GM19043 (cell line): ENCODE results near the gene NET1.

Experiments
- ATAC-seq: cut with Tn5 transposase; IDR thresholded peaks from one replicate; pipeline ENCODE4 v1.9.1; 2021; ENCODE audit warnings: low read depth; ENCODE audit not compliant: unreplicated experiment

The NET1 gene

DNA sequence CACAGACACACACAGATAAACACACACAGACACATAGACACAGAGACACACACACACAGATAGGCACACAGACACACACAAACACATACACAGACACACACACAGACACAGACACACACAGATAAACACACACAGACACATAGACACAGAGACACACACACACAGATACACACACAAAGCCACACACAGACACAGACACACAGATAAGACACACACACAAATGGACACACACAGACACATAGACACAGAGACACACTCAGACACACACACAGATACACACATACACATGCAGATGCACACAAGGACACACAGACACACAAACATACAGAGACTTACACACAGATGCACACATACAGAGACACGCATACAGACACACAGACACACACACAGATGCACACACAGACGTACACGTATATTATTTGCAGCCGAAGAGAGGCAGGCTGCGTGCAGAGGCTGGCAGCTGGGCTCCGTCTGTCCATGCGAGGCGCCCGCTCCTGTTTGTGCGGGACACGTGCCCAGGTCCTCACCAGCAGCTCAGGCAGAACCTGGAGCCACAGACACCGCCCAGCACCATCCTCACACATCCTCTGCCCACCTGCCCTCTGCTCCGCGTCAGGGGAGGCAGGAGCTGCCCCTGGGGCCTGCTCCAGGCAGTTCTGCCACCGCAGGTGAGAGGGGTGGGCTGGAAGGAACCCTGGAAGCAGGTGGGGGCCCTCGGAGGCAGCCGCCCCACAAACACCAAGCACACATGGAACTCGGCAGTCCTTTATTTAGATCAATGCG, 85.8 kb downstream of the NET1 start:
- no peak for ATAC-seq

DNA sequence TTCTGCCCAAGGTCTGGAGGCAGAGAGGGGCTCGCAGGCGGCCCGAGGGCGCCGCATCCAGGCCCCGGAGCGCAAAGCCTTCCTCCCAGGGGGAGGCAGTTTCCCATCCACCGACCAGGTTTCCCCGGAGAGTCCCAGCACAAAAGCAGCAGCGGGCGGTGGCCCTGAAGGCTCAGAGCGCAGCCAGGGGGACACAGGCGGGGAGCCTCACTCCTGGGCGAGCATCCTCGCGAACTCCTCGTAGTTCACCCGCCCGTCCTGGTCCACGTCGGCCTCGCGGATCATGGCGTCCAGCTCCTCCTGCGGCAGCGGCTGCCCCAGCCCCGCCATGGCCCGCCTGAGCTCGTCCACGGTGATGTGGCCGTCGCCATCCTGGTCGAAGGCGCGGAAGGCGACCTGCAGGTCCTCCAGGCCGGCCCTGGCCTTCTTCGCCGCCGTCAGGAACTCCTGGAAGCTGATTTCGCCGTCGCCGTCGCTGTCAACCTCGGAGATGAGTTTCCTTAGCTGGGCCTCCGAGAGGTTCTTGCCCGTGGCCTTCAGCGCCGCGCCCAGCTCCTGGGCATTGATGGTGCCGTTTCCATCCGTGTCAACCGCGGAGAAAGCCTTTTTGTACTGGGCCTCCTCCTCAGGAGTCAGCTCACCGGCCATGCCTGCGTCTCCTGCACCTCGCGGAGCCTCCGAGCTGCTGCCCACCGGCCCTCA, 86.6 kb downstream of the NET1 start:
- ATAC-seq, result no peak

DNA sequence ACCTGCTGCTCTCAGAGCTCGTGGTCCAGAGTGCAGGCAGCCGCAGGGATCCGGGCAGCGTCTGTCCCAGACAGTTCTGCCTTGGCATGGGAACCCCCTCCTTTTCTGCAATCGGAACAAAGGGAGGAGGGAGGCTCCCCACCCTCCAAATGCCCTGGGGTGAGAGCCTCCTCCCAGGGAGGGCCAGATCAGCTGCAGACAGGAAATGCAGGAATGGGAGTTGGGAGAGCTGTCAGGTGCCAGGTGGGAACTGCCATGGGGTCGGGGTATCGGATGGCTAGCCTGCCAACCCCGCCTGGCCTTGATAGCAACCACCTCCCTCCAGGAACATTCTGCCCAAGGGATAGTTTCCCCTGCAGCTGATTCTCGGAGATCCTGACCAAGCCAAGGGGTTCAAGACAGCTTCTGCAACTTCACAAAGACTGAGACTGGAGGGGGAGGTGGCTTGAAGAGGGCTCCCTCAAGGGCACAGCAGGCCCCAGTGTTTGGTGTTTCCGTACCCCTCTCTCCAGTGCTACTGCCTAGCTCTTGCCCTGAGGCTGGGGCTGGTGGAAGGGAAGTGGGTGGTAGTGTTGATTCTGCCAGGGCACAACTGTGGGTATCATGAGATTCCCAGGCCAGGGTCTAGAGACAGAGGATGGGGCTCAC, 87.3 kb downstream of the NET1 start, which contains the start of gene CALML5:
Gene CALML5, minus strand, starts transcription at position 78 of the 648 bp plus-strand sequence. CDS start 132 bp downstream, outside the sequence.
- ATAC-seq, result no peak

DNA sequence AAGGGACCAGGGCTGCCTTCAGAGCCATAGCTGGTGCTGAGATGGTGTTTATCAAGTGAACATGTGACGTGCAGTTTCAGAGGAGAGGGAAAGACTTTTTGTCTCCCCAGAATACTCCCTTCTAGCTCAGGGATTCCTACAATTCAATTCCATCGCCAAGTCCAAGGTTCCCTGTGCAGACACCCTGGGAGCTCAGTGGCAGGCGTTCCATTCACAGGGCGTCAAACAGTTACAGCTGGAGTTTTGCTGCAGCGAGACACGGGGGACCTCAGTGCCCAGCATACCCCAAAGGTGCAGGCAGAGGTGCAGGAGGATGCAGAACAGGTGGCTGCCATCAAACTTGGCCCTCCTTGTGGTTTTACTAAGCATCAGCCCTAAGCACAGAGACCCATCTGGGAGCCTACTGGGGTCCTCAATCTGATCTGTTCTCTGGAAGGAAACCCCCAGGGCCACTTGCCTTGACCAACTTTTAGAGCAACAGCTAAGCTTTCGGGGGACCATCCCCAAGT, 87.9 kb downstream of the NET1 start:
- no peak for ATAC-seq

DNA sequence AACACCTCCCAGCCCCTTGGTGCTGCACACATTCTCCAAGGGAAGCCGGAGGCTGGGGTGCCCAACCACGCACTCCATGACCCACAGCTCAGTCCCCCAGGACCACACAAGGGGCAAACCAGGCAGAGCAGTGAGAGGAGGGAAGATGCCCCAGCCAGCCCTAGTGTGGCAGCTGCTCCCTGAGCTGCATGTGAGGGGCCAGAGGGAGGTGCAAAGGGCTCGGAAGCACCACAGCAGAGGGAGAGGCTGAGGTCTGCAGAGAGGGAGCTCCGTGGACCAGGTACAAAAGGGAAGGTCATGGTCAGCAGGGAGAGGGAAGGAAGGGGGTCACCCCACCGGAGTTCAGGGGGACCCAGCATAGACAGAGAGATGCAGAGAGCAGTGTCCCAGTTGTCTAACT, 88.6 kb downstream of the NET1 start:
- ATAC-seq, result no peak

DNA sequence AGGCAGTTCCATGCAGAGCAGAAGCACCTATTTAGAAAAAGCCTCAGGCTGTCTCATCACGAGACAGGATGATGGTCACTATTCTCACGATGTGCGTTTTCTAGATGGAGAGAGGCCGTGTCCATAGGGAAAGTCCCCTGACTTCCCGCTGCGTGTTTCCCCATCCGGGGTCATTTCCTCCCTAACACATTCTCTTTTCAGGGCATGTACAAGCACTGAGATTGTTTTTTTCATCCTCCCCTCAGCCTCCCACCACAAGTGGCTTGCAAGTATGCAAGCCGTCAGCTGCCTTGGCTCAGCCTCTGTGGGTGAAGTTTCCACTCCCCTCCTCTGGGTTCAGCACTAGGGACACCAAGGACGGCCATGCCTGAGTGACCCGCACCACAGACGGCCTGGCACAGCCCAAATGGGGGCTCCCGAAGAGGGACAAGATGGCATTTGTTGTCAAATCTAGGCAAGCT, 89.7 kb downstream of the NET1 start:
- no peak for ATAC-seq

DNA sequence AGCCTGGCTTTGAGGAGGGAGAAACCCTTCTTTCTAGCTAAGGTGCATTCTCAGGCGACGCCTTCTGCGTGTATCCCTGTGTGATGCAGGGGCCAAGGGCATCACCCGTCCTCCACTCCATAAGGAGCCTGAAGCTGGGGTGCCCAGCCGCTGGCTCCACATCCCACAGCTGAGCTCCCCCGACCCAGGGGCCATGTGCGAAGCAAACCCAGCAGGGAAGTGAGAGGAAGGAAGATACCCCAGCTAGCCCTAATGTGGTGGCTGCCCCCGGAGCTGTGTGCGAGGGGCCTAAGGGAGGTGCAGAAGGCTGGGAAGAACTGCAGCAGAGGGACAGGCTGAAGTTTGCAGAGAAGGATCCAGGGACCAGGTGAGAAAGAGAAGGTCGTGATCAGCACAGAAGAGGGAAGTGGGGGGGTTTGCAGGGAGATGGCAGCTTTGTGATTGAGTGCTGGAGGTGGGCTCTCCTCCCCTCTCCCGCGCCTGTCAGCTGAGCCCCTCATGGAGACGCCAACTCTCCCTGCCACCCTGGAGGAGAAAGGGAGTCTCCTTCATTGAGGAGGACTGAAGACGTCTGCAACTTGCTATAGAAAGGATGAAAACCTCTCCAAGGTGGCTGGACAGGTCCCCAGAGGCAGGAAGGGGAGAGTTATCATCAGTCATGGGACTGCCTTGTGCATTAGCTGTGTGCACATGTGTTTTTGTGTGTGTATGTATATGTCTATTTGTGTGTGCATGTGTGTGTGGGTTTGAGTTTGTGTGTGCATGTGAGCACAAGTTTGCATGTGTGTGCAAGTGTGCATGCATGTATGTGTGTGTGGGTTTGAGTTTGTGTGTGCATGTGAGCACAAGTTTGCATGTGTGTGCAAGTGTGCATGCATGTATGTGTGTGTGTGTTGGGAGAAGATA, 90.5 kb downstream of the NET1 start:
- ATAC-seq, result no peak

DNA sequence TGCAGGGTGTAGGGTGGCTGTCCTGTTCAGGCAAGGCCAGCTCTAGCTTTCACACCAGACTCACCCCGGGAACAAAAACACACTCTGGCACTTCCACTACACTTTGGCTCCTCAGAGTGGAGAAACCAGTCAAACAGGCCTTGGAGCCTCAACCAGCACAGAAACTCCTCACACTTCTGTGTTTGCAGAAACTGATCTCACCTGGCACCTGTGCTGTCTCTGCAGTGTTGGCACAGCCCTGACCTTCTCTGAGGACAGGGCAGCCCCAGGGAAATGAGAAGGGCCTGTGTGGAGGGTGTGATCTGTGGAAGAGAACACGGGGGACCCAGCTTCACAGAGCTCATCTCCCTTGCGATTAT, 91.1 kb downstream of the NET1 start:
- no peak for ATAC-seq

DNA sequence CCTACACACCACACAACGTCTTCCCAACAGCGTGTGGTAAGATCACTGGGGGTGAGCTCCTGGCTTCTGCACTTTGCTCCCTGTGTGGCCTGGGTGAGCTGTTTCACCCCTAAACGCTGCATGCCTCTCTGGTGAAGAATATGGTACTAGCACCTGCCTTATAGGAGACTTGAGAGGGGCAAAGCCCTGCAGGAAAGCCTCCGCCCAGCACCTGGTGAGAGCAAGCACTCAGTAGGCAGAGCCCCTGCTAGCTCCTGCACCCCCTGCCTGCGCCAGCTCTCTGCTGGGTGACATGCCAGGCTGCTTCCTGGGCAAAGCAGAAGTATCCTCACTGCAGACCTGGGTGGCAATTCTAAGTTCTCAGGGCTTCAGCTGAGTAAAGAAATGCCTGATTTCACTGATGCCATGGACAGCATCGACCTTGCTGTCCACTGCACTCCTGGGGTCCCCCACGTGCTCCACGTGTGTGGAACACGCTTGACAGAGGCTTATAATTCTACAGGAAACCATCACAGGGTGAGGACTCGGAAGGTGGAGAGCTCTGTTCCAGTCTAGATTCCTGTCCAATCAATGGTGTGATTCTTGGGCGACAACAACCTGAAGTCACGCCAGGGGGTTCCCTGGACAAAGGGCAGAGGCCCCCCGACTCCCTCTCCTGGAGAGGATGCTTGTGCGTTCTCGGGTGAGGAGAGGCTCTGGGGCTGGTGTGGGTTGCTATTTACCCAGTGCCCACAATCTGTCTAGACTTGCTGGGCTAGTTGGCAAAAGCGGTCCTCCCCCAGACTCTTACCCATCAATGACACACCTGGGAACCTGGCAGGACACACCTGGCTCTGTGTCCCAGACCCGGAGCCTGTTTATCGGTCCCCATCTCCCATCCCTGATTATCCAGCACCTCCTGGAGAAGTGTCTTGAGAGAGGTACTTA, 92.1 kb downstream of the NET1 start:
- ATAC-seq, result no peak

DNA sequence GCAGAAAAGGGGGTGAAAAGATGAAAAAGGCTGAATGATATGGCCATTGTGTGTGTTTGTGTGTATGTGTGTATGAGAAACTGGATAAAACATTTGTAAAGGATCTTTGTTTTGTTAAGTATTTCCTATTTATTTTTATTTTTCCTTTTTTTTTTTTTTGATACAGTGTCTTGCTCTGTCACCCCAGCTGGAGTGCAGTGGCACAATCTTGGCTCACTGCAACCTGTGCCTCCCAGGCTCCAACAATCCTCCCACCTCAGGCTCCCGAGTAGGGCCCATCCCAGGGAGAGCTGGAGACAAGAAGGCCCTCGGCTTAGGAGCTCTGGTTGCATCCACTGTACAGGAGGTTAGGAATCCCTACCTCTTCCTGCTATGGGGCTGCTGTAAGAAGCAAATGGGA, 93.9 kb downstream of the NET1 start:
- ATAC-seq, result no peak

DNA sequence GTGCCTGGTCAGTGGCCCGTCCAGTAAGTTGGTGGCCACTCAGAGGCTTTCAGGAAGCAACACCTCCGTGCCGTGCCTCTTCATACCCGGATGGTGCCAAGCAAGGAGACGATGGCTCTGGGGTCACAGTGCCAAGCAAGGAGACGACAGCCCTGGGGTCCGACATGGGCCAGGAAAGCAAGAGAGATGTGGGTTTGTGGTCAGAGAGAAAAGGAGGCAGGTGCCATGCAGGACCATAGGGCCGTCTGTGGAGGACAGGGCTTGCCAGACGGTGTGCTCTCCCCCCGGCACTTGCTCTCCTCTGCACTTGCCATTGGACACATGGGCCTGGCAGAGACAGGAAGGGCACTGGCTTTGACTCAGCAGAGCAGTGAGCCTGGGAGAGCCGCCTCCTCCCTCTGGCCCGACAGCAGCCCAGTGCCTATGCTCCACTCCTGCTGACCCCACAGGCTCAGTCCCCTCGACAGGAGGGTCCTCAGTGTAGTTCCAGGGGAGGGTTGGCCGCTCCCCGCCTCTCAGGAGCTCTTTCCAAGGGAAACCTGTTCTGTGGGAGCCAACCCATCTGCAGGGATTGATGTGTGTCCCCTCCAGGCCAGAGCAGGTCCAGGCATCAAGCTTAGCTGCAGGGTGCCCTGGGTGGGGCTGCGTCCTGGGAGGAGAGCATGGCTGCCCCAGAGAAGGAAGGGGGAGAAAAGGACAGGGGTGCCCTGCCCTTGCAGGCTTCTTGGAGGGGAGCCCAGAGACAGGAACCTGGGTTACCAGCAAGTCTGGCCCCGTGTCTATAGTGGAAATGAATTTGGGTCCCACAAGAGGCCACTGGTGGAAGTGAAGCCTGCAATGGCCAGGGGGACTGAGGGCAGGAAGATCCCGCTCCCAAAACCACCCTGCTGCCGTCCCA, 94.6 kb downstream of the NET1 start:
- ATAC-seq, result no peak

DNA sequence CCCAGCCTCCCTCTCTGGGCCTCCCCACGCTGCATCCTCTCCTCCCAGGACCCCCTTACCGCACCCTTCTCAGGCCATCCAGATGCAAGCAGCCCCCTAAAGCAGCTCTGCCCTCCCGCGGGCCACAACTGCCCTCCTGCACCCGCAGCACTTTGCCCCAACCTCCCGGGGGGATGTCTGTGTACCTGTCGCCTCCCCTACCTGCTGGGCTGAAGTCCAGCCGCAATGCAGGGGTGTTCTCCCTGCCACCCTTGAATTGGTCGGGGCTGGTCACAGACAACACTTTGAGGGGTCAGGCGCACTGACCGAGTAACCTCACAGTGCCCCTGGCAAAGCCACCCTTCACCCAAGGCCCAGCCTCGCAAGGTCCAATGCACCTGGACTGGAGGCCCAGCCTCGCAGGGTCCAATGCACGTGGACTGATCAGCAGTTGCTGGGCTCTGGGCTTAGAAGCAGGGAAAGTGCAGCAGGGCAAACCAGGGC, 95.3 kb downstream of the NET1 start:
- ATAC-seq, result no peak

DNA sequence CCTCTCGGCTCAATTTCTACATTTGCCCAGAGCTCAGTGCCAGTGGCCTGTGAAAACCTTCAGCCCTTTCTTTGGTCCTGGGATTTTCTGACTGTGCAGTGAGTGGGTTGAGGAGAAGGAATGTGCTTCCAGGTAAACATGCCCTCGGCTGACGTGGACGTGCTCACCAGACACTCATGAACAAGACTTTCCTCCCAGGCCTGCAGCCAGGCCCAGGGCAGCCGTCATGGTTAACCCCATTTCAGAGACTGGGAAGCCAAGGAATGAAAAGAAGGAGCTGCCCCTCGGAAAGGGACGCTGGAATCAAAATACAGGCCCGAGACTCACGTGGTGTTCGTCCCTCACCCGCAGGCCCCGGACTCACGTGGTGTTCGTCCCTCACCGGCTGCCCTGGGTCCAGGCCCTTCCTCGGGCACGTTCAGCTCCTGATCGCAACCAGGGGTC, 95.8 kb downstream of the NET1 start:
- no peak for ATAC-seq
